IMR-90 (cell line): ENCODE measurements around the gene INPP5F. TPM values are rescaled to one million over a fixed set of nuclear protein-coding genes. Genes with fewer than 3 reads are reported as not detected.
A peak's percentile ranks its signal among the peaks of the same experiment; 100 is the strongest.

Experiments used
- ATAC-seq: fragments of 200-7000 bp; cut with Tn5 transposase; 2 replicates; pipeline ENCODE4 v1.9.1; 2020; ENCODE audit warnings: low read depth, mild to moderate bottlenecking, moderate library complexity
- BruUV-seq: library from RNA; stranded (reverse); fragments of 400-500 nt; replicated peaks from 2 replicates; lab custom pipeline; 2021; lab: Mats Ljungman, UMichigan
- CTCF ChIA-PET: fragments of 300-600 bp; formaldehyde crosslinking; extraction: SDS; loops from one replicate; lab custom pipeline; 2021; ENCODE audit warnings: antibody characterized with exemption; lab: Yijun Ruan, JAX
- POLR2A ChIA-PET: fragments of 300-600 bp; sonication (Branson Sonifier 250); formaldehyde crosslinking; loops from one replicate; lab custom pipeline; 2022; ENCODE audit warnings: antibody characterized with exemption; ENCODE audit not compliant: unreplicated experiment; lab: Charles Lee
- DNase-seq: peaks from one replicate; pipeline ENCODE4 v3.0.0; 2013
- H2AFZ ChIP-seq: replicated peaks from 2 replicates; pipeline ENCODE3; 2013; ENCODE audit warnings: low read length, mild to moderate bottlenecking; ENCODE audit not compliant: poor library complexity
- H2AK5ac ChIP-seq: 2 replicates; pipeline ENCODE4 v1.6.1; 2013; ENCODE audit warnings: low read depth, low read length, inconsistent platforms
- H2AK9ac ChIP-seq: replicated peaks from 2 replicates; pipeline ENCODE3; 2013; ENCODE audit warnings: mild to moderate bottlenecking, low read depth, low read length, moderate library complexity; ENCODE audit not compliant: poor library complexity
- H2BK120ac ChIP-seq: 2 replicates; pipeline ENCODE4 v1.6.1; 2013; ENCODE audit warnings: low read depth, low read length, inconsistent platforms
- H2BK15ac ChIP-seq: 3 replicates; pipeline ENCODE4 v1.6.1; 2013; ENCODE audit warnings: low read depth, low read length, inconsistent platforms
- H2BK20ac ChIP-seq: 2 replicates; pipeline ENCODE4 v1.6.1; 2013; ENCODE audit warnings: low read depth, mild to moderate bottlenecking, inconsistent platforms, low read length, moderate library complexity
- H2BK5ac ChIP-seq: 2 replicates; pipeline ENCODE4 v1.6.1; 2013; ENCODE audit warnings: mild to moderate bottlenecking, low read depth, low read length, inconsistent platforms; ENCODE audit not compliant: poor library complexity, severe bottlenecking
- H3K14ac ChIP-seq: replicated peaks from 2 replicates; pipeline ENCODE4 v1.6.1; 2013; ENCODE audit warnings: low read depth, low read length, inconsistent platforms
- H3K18ac ChIP-seq: 2 replicates; pipeline ENCODE4 v1.6.1; 2013; ENCODE audit warnings: low read depth, low read length, control low read depth
- H3K23ac ChIP-seq: 2 replicates; pipeline ENCODE4 v1.6.1; 2013; ENCODE audit warnings: low read depth, low read length, inconsistent platforms
- H3K27ac ChIP-seq: 2 replicates; pipeline ENCODE4 v1.5.1; 2013; ENCODE audit warnings: mild to moderate bottlenecking, control low read depth, low read length; ENCODE audit not compliant: insufficient read depth
- H3K27me3 ChIP-seq: 2 replicates; pipeline ENCODE4 v1.6.1; 2013; ENCODE audit warnings: low read length; ENCODE audit not compliant: control insufficient read depth, insufficient read depth
- H3K36me3 ChIP-seq: 2 replicates; pipeline ENCODE4 v1.6.1; 2013; ENCODE audit warnings: low read length, mixed read lengths; ENCODE audit not compliant: control insufficient read depth, insufficient read depth
- H3K4ac ChIP-seq: 2 replicates; pipeline ENCODE4 v1.6.1; 2013; ENCODE audit warnings: low read depth, low read length, inconsistent platforms
- H3K4me1 ChIP-seq: 2 replicates; pipeline ENCODE4 v1.6.1; 2013; ENCODE audit warnings: low read length, mixed read lengths; ENCODE audit not compliant: control insufficient read depth, insufficient read depth
- H3K4me2 ChIP-seq: 2 replicates; pipeline ENCODE4 v1.6.1; 2013; ENCODE audit warnings: low read depth, mild to moderate bottlenecking, control low read depth, low read length, moderate library complexity
- H3K4me3 ChIP-seq: 2 replicates; pipeline ENCODE4 v1.5.1; 2013; ENCODE audit warnings: low read depth, mild to moderate bottlenecking, control low read depth, low read length, moderate library complexity; ENCODE audit not compliant: insufficient read depth
- H3K56ac ChIP-seq: 2 replicates; pipeline ENCODE4 v1.6.1; 2013; ENCODE audit warnings: low read length, inconsistent platforms; ENCODE audit not compliant: insufficient read depth; ENCODE audit errors: extremely low read depth
- H3K79me1 ChIP-seq, 2 experiments: 2 replicates each; pipeline ENCODE4 v1.6.1; 2013; ENCODE audit warnings: low read length in 2 of 2, inconsistent platforms in 1 of 2, low read depth in 1 of 2
- H3K9ac ChIP-seq: 2 replicates; pipeline ENCODE4 v1.6.1; 2013; ENCODE audit warnings: low read depth, low read length, control low read depth
- H3K9me1 ChIP-seq: 2 replicates; pipeline ENCODE4 v1.6.1; 2013; ENCODE audit warnings: low read length, inconsistent platforms; ENCODE audit not compliant: insufficient read depth
- H3K9me3 ChIP-seq: 2 replicates; pipeline ENCODE4 v1.6.1; 2013; ENCODE audit warnings: low read length; ENCODE audit not compliant: control insufficient read depth, insufficient read depth
- H4K20me1 ChIP-seq: 2 replicates; pipeline ENCODE4 v1.6.1; 2013; ENCODE audit warnings: low read length, inconsistent platforms; ENCODE audit not compliant: insufficient read depth
- H4K5ac ChIP-seq: 2 replicates; pipeline ENCODE4 v1.6.1; 2013; ENCODE audit warnings: mild to moderate bottlenecking, low read depth, low read length, control low read depth
- H4K8ac ChIP-seq, 2 experiments: 2 replicates each; pipeline ENCODE4 v1.6.1; 2013; ENCODE audit warnings: low read depth in 2 of 2, low read length in 2 of 2, control low read depth in 1 of 2, inconsistent platforms in 1 of 2
- H4K91ac ChIP-seq: 2 replicates; pipeline ENCODE4 v1.6.1; 2013; ENCODE audit warnings: low read depth, low read length, inconsistent platforms; ENCODE audit not compliant: insufficient read depth
- CEBPB ChIP-seq: IDR thresholded peaks from 2 replicates; pipeline ENCODE4 v1.6.1; 2012; ENCODE audit warnings: low read depth, low read length, improper control_type of control experiment
- CHD1 ChIP-seq: IDR thresholded peaks from 2 replicates; pipeline ENCODE4 v1.6.1; 2012; ENCODE audit warnings: low read depth, low read length, improper control_type of control experiment
- FOS ChIP-seq: fragments of 150-350 bp; IDR thresholded peaks from 2 replicates; pipeline ENCODE4 v1.6.1; 2016; ENCODE audit warnings: low read depth, low read length
- MXI1 ChIP-seq: IDR thresholded peaks from 2 replicates; pipeline ENCODE4 v1.6.1; 2012; ENCODE audit warnings: low read depth, mild to moderate bottlenecking, low read length, moderate library complexity, borderline replicate concordance
- WGBS, 2 experiments: methylation state at CpG; one replicate each; pipeline versions ENCODE4 v1.1.5 to v1.1.7; 2013; ENCODE audit warnings: missing lambda C conversion rate in 2 of 2; ENCODE audit not compliant: insufficient read length in 1 of 2; ENCODE audit errors: extremely low coverage in 2 of 2; 5-methylcytosine and 5-hydroxymethylcytosine counted together
- dilution Hi-C: fragments of 300-500 bp; cut with HindIII; formaldehyde crosslinking; loops from one replicate; pipeline ENCODE4 v1.14.3; 2018; ENCODE audit warnings: low sequenced_read_pairs; ENCODE audit not compliant: unreplicated experiment
- in situ Hi-C: fragments of 300-500 bp; cut with MboI; formaldehyde crosslinking; loops from 3 replicates; pipeline ENCODE4 v1.14.3; 2019; ENCODE audit warnings: low sequenced_read_pairs, inconsistent platforms, mixed read lengths
- intact Hi-C: fragments of 100-400 bp; cut with micrococcal nuclease; formaldehyde crosslinking; loops from 2 replicates; pipeline ENCODE4 v1.10.0; 2022
- polyA plus RNA-seq, 3 experiments: library from polyadenylated mRNA; depleted of rRNA; stranded (reverse); fragments of >200 nt; gene quantifications; 2 replicates each; pipeline ENCODE4 v1.2.3, GENCODE V29; 2012; ENCODE audit warnings: low replicate concordance in 1 of 3
- total RNA-seq: library from RNA; depleted of rRNA; stranded (reverse); fragments of >200 nt; gene quantifications from 2 replicates; pipeline ENCODE4 v1.2.3, GENCODE V29; 2012

The INPP5F gene
- total and polyA plus RNA-seq, 2 of the 4 experiments (the other 2 are of a cell fraction), result 19.0 to 29.6 TPM

GRCh38 chr10:119768455-119769094, 42.7 kb downstream of the INPP5F start:
- ATAC-seq (no peak; the same call in 1 of the 2 replicates), DNase-seq (peak; percentile 22)
- H3K56ac ChIP-seq, result no peak overlapping the region
- no peak overlapping the region for H3K4me3 ChIP-seq
- ChIA-PET POLR2A (no interaction called here), CTCF (no interaction called here)
- no peak overlapping the region for H4K5ac ChIP-seq
- H4K20me1 ChIP-seq, result no peaks in the 10 kb centered on the region
- dilution Hi-C loops (no loop called here), in situ Hi-C loops (no loop called here), intact Hi-C loops (no loop called here)
- H3K27ac ChIP-seq, result no peak overlapping the region
- H3K18ac ChIP-seq, result no peak overlapping the region
- H3K4me1 ChIP-seq, result peaks cover 9% of the 10 kb centered on the region
- H2AFZ ChIP-seq, result no peak overlapping the region
- H3K9ac ChIP-seq, result no peak overlapping the region
- H3K4me2 ChIP-seq, result no peak overlapping the region
- no peak overlapping the region for H2BK5ac ChIP-seq
- no TSS peak for BruUV-seq
- peaks cover 4% of the 10 kb centered on the region for H3K9me1 ChIP-seq
- peak overlapping the region; percentile 30; the same call in 1 of the 2 replicates for H2AK5ac ChIP-seq
- no peaks in the 10 kb centered on the region for H3K9me3 ChIP-seq
- WGBS, 2 experiments, result no CpG with 5 or more reads among the region's 4 CpGs
- H2BK120ac ChIP-seq, result no peak overlapping the region
- no peak overlapping the region for H3K4ac ChIP-seq
- H2BK20ac ChIP-seq, result no peak overlapping the region
- H3K36me3 ChIP-seq, result no peaks in the 10 kb centered on the region
- H2AK9ac ChIP-seq, result no peak overlapping the region
- no peak overlapping the region for H2BK15ac ChIP-seq
- H4K91ac ChIP-seq, result no peak overlapping the region
- H3K27me3 ChIP-seq, result no peaks in the 10 kb centered on the region
- H3K14ac ChIP-seq, result no peak overlapping the region
- H4K8ac ChIP-seq, result no peak overlapping the region
- 0 out of 2 replicates have a peak overlapping the region, but pooled peaks have one; percentile 20 for H3K23ac ChIP-seq
- H3K79me1 ChIP-seq, result peaks cover 6 to 12% of the 10 kb centered on the region in 2 experiments; a peak in 3 of 4 replicates
- no peak for TF ChIP-seq MXI1
- no peak for TF ChIP-seq FOS
- TF ChIP-seq CEBPB, result peak; percentile 69
- TF ChIP-seq CHD1, result no peak
